ENCODE data around the gene EIF2B2. TPM values are rescaled to one million over a fixed set of nuclear protein-coding genes. Genes with fewer than 3 reads are reported as not detected.
A peak's percentile ranks its signal among the peaks of the same experiment; 100 is the strongest.

The EIF2B2 gene
- total RNA-seq, 1 experiment from 2014 or later, result 57.3 TPM

DNA sequence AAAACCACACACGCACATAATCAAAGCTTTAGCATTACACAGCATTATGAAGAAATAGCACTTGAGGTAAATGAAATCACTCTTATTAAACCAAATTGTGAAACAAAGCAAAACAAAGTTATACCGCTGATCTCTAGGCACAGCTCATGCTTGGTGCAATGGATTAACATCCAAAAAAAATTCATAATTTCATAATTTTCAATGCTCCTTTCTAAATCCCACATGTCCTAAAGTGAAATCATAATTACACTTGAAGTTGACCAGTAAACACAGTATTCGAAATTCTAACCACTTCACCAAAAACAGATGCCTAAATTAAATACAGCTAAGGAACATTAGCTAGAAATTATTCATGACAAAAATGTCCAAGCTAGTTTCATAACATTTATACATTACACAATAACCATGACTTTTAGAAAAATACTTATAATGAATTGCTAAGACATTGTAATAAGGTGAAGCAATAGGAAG lies 47.0 kb downstream of the EIF2B2 start:
- DNase-seq (ENCODE audit: low read depth, low spot score), result no peak
- in situ Hi-C loops (cut with HindIII; ENCODE audit: low pct_unique_long_range_greater_than_20kb, low sequenced_read_pairs), result no loop called here

GRCh38 chr14:75050852-75051555 lies 48.3 kb downstream of the EIF2B2 start, which contains the start of gene MLH3:
Gene MLH3 (minus strand): TSS chr14:75051467. CDS start chr14:75049655, 1,812 bp downstream.
- peak; percentile 50 for DNase-seq (ENCODE audit: low read depth, low spot score)
- in situ Hi-C loops (cut with HindIII; ENCODE audit: low pct_unique_long_range_greater_than_20kb, low sequenced_read_pairs), result no loop called here

DNA sequence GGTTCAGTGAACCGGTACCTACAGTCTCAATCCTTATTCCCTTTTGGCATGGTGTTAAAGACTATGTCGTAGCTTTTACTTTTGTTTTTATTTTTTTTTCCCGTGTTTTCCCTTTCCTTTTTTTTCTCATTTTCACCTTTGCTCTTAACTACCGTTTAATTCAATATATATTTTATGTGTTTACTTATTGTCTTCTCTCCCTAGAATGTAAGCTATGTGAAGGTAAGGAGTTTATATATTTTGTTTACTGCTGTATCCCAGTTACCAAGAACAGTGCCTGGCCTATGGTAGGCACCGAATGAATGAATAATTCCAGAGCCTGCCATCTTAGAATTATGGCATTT lies 48.8 kb downstream of the EIF2B2 start:
- in situ Hi-C loops (cut with HindIII; ENCODE audit: low pct_unique_long_range_greater_than_20kb, low sequenced_read_pairs), result no loop called here
- no peak for DNase-seq (ENCODE audit: low read depth, low spot score)

- in situ Hi-C loops (cut with HindIII; ENCODE audit: low pct_unique_long_range_greater_than_20kb, low sequenced_read_pairs), result no loop called here
- DNase-seq (ENCODE audit: low read depth, low spot score), result no peak
These were observed 50.9 kb downstream of the EIF2B2 start for GRCh38 chr14:75053396-75054291.

- in situ Hi-C loops (cut with HindIII; ENCODE audit: low pct_unique_long_range_greater_than_20kb, low sequenced_read_pairs), result no loop called here
- no peak for DNase-seq (ENCODE audit: low read depth, low spot score)
These were observed 51.7 kb downstream of the EIF2B2 start for GRCh38 chr14:75054421-75054820.

GRCh38 chr14:75059642-75060041 lies 56.9 kb downstream of the EIF2B2 start:
- in situ Hi-C loops (cut with HindIII; ENCODE audit: low pct_unique_long_range_greater_than_20kb, low sequenced_read_pairs), result no loop called here
- peak; percentile 38 for DNase-seq (ENCODE audit: low read depth, low spot score)

GRCh38 chr14:75060420-75060819 lies 57.7 kb downstream of the EIF2B2 start:
- in situ Hi-C loops (cut with HindIII; ENCODE audit: low pct_unique_long_range_greater_than_20kb, low sequenced_read_pairs), result no loop called here
- DNase-seq (ENCODE audit: low read depth, low spot score), result no peak

Small RNA genes within 50 kb of the gene (small RNA-seq; reads per million reads assigned to genes)
- gene RNU6-689P, result 0 reads per million in 2 experiments

Other genes with a start within 250 kb of the EIF2B2 start
- gene YLPM1, start 239.6 kb upstream of the EIF2B2 start, total RNA-seq (2014; rRNA removed; shearing (Covaris generic)), result 10.7 and 10.8 TPM in 2 replicates
- not detected in 2 replicates for gene PROX2, start 126.8 kb upstream of the EIF2B2 start, total RNA-seq (2014; rRNA removed; shearing (Covaris generic))
- 42.7 and 51.6 TPM in 2 replicates for gene DLST, start 121.0 kb upstream of the EIF2B2 start, total RNA-seq (2014; rRNA removed; shearing (Covaris generic))
- gene RPS6KL1, start 79.7 kb upstream of the EIF2B2 start, total RNA-seq (2014; rRNA removed; shearing (Covaris generic)), result 0.53 and 1.3 TPM in 2 replicates
- 19.3 and 22.0 TPM in 2 replicates for gene PGF, start 47.3 kb upstream of the EIF2B2 start, total RNA-seq (2014; rRNA removed; shearing (Covaris generic))
- gene MLH3, start 48.5 kb downstream of the EIF2B2 start, total RNA-seq (2014; rRNA removed; shearing (Covaris generic)), result 10.9 and 11.1 TPM in 2 replicates
- gene ACYP1, start 61.1 kb downstream of the EIF2B2 start, total RNA-seq (2014; rRNA removed; shearing (Covaris generic)), result 17.5 and 20.1 TPM in 2 replicates
- 3.9 and 4.6 TPM in 2 replicates for gene ZC2HC1C, start 66.7 kb downstream of the EIF2B2 start, total RNA-seq (2014; rRNA removed; shearing (Covaris generic))
- gene NEK9, start 124.1 kb downstream of the EIF2B2 start, total RNA-seq (2014; rRNA removed; shearing (Covaris generic)), result 55.0 and 56.5 TPM in 2 replicates
- gene TMED10, start 173.7 kb downstream of the EIF2B2 start, total RNA-seq (2014; rRNA removed; shearing (Covaris generic)), result 941 and 955 TPM in 2 replicates